Activated CD4-positive, alpha-beta T cell treated with anti-CD3 and anti-CD28 coated beads, Interleukin-10, Interleukin-2, amounts not matched to agents 100 ng/mL and 50 ng/mL, durations not matched to agents 16 hours and 8 hours (primary cell): ENCODE measurements around the gene ARPC5L.
A peak's percentile ranks its signal among the peaks of the same experiment; 100 is the strongest.
"Not testable (repeated sequence)": the region's sequence is repeated elsewhere in the genome, so short reads cannot be mapped to it uniquely, and the experiment has no call there.

Source experiments
- DNase-seq: peaks from one replicate; pipeline ENCODE4 v3.0.0-alpha.2; 2020

Gene ARPC5L

DNA sequence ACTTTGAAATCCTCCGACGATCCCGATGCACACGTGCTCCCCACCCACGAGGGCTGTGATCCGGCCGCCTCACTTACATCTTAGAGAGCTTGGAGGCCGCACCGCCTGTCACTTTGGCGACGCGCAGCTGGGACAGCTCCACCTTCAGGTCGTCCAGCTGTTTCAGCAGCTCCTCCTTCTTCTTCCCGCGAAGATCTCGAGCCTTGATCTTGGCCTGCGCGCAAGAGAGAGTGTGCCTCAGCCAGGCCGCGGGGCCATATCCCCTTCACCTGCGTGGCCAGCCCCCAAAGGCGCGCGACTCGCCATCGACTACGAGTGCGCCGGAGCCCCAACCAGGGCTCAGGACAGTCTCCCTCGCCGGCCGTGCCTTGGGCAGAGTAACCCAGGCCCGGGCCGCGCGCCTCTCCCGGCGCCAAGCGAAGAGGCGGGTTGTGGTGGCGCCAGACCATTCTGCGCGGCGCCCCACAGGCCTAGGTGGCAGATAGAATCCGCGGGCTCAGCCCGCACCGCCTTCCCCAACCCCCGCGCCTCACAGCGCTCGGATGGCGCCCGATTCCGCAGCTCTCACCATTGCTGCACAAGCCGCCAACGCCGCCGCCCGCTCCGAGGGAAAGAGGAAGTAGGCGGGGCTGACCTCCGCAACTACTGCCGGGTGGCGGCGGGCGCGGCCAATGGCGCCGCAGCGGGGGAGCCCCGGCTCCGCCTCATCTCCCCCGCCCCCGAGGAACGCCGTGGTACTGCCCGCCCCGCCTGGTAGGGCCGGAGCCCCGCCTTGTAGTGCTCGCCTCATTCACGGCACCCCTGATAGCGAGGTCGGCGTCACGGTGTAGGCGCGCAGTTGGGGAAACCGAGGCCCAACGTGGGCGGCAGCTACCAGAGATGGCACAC, at the start of gene ARPC5L, which contains the start of gene RPL35:
Gene ARPC5L, plus strand, starts transcription at position 789 of the 888 bp plus-strand sequence. CDS start 7,161 bp downstream, outside the sequence.
Gene RPL35, minus strand, starts transcription at position 616 of the 888 bp plus-strand sequence. Its CDS starts 45 bp downstream, at position 571.
- DNase-seq = peak; percentile 97

DNA sequence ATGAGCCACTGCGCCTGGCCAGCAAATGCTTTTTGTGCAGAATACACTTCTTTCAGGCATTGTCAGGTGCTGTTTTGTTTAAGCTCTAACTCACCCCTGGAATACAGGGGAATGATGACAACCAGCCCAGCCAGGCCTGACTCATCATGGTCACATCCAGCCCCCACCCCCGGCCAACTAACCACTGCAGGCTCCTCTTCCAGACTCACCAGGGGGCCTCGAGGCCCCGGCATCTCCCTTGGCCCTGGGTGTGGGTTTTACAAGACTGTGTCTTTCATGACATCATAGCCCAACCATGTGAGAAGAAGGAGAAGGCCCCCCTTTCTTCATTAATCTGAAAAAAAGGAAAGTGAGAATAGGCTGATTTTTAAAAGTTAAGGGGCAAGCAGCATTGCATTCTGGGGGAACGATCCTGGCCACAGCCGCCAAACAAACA, 49.5 kb upstream of the ARPC5L start:
- no peak for DNase-seq

DNA sequence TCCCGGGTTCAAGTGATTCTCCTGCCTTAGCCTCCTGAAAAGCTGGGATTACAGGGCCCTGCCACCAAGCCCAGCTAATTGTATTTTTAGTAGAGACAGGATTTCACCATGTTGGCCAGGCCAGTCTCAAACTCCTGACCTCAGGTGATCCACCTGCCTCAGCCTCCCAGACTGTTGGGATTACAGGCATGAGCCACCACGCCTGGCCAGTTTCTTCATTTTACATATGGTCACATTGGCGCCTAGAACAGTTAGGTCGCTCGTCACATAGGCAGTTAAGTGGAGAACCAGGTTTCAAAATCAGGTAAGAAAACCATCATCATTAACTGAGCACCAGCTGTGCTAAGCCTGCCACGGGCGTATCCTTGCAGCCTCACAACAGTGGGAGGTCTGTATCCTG, 48.9 kb upstream of the ARPC5L start:
- DNase-seq = no peak

DNA sequence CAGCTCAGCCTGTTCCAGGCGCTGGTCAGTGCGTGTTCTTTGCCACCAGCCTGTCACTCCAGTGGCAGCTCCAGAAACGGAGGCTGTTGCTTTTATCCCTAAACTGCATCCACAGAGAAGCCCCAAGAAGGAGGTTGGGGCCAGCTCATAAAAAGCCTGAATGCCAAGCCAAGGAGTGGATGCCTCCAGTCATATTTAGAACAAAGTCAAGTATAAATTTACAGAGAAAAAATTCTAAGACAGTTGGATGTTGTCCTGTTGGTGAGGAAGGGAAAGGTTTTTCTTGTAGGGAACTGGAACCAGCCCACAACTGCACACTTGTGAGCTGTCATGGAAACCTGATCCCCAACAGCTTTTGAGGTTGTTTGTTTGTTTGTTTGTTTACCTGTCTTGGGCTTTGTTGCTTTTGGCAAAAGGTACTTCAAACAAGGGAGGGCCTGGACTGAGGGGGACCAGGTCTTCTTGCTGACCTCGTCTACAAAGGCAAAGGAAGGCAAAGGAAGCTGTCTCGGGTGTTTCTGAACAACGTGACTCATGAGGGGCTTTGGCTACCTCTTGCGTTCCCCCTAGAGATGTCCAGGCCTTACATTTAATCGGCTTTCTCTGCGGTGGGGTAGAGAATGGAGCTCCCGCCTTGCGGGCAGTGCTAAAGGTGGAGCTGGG, 48.3 kb upstream of the ARPC5L start:
- no peak for DNase-seq

DNA sequence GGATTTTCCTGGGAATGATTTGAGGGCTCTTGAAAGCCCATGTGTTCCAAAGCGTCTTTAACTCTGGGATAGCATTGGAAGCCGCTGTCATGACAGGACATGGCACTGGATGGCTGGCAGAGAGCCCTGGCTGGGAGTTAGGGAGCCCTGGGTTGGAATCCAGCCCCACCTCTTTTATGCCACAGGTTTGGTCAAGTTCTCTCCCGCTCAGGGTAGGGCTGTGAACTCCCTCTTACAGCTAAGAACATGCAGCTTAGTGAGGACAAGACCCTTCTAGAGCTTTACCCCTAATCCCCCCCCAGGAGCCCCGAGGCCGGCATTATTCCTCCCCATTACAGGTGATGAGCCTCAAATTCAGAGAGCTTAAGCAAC, 47.8 kb upstream of the ARPC5L start:
- DNase-seq = no peak

DNA sequence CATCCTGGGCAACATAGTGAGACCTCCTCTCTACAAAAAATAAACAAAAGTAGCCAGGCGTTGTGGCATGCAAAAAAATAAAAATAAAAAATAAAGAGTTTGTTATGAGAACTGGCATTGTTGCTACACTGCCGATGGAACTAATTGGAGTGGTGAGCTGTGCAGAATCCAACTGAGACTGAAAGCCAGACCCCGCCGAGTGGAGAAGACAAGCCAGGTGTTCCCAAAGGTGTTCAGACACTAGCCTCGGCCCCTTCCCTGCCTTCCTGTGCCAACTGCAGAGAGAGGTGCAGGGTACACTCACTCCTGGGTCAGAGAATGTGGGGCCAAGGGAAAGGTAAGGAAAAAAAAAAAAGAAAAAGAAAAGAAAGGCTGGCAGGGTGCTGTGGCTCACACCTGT, 46.3 kb upstream of the ARPC5L start:
- DNase-seq = no peak

DNA sequence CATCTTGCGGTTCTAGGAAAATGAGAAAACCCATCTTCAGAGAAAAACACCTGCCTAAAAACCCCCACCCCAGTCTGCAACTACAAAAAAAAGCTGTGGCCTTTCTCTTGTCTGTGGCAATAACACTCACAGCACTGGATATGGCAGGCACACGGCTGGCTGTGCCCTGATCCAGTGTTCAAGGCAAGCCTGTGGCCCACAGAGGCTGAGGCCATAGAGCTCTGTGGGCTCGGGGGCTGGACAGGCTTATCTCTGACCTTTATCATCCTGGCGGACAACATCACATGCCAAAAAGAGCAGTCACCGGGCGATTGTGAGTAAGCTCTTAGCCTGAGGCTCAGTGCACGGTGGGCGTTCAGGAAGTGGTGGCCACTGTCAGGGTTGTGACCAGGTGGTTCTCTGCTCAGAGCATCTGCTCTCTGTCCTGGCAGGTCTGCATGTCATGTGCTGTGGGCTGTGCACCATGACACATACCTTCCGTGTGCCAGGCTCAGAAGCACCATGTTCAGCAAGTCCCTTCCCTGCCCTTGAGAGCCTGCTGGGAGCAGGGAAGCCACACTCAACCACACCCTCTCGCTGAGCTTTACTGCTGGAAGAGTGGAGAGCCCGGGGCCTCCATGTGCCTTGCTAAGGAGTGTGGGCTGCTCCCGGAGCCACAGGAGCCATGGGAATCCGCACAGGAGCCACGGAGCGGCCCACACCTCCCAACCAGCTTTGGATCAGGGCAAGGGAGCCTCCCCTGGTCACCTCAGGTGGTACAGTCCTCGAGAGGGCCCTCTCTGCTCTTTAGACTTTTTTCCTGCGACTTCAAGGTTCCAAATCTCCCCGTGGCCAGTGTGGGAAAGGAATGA, 43.3 kb upstream of the ARPC5L start:
- peak; percentile 13 for DNase-seq

DNA sequence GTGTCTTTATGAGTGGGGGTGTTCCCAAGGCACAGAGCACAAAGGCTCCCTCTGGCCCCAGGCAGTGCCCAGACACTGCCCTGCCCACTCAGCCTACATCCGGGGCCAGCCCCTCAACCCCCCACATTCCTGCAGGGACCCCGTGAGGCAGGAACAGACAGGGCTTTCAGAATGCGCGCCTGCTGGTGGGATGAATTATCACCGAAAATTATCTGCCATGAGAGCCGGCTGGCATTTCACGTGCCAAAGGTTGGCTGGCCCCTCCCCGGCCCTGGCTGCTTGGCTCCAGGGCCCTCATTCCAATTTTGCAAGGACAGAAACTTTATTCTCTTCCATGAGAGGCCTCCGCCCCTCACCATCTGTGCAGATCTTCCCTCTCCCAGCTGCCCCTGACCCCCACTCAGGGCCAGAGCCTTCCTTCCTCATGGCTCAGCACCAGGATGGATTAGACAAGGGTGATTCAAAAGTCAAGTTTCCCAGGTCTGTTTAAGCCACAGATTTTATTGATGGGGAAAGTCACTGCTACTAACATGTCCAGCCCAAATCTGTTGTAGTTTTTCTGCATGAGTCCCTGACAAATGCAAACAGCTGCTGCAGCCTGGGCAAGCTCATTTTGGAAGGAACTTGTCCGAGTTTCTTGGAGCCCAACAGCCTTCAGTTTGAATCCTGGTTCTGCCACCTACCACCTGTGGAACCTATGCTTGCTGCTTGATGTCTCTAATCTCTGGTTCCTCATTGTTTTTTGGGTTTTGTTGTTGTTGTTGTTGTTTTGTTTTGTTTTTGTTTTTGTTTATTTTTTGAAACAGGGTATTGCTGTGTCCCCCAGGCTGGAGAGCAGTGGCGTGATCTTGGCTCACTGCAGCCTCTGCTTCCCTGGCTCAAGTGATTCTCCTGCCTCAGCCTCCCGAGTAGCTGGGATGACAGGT, 41.0 kb upstream of the ARPC5L start:
- no peak for DNase-seq

DNA sequence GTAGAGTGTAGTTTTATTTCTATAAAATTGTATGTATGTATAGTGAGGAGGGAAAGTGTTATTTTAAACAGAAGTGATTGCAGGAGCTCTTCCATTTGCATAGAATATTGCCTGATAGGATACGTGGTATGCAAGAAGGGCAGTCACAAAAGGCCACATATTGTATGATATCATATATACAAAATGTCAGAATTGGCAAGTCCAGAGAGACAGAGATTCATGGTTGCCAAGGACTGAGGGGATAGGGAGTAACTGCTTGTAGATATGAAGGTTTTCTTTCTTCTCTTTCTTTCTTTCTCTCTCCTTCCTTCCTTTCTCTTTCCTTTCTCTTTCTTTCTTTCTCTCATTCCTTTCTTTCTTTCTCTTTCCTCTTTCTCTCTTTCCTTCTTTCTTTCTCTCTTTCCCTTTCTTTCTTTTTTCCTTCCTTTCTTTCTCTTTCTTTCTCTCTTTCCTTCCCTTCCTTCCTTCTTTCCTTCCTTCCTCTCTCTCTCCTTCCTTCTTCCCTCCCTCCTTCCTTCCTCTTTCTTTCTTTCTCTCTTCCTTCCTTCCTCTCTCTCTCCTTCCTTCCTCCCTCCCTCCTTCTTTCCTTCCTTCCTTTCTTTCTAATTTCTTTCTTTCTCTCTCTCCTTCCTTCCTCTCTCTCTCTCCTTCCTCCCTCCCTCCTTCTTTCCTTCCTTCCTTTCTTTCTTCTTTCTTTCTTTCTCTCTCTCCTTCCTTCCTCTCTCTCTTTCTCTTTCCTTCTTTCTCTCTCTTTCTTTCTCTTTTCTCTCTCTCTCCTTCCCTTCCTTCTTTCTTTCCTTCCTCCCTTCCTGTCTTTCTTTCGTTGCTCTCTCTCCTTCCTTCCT, 33.2 kb upstream of the ARPC5L start:
- DNase-seq = no peak

DNA sequence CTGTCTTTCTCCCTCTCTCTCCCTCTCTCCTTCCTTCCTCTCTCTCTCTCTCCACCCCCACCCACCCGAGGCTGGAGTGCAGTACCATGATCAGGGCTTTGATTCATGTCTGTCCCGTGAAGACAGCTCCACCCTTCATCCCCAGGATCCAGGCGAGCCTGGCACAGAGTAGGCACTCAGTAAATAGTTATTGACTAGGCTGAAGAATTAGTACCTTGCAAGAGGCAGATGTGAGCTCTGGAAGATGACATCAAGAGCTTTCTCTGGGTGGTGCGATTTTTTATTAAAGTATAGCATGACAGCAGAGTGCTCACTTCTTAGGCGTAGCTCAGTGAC, 32.6 kb upstream of the ARPC5L start:
- DNase-seq = no peak

DNA sequence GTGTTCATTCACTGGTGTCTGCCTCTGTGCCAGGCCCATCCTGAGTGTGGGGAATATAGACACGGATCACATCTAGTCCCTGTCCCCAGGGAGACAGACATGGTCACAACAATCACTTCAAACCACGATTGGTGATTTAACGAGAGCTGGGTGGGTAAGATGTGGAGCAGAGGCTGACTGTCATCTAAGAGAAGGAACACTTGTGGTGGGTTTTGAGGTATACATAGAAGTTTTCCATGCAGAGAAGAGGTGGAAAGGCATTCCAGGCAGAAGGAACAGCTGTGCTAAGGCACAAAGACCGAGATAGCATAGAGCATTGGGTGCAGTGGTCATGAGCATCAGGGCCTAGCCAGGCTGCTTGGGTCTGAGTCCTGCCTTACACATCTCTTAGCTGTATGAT, 31.3 kb upstream of the ARPC5L start:
- DNase-seq = no peak

DNA sequence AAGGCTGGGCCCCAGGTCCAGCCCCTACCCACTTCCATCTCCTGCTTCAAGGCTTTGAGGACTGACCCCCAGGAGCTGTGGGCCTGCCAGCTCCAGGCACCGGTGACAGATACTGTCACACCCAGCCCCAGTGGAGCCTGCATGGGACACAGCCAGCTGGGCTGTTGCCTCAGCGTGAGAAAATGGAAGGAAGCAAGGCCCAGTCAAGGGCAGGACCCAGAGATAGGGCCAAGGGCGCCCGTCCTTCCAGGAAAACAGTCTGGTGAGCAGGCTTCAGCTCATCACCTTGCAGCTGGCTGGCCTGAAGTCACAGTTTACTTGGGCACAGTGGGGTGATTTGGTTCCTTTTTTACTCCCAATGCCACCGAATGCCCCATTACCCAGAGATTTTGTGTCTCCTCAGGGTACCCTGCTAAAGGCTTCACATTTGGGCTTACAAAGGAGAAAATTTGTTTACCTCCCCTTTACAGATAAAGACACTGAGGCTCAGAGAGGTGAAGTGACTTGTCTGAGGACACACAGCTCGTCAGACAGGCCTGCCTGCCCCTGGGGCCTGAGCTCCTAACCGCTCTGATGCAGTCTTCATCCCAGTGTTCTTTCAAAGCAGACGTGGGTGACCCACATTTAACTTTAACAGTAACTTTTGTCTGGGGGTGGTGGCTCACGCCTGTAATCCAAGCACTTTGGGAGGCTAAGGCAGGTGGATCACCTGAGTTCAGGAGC, 30.1 kb upstream of the ARPC5L start:
- DNase-seq = no peak

DNA sequence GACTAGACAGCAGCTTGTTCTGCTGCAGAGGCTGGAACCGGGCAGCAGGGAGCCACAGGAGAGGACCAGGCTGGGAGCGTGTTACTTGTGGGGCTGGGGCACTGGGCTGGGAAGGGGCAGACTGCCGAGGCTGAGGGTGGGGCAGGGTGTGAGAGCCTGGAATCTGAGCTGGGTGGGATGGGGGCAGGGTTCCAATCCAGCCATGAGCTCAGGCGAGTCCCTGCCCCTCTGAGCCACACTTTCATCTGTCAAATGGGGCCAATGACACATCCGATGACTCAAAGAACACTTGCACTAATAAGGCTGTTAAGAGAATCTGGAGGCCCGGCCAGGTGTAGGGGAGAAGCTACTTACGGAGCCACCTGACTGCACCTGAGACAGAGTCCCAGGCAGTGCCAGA, 27.3 kb upstream of the ARPC5L start:
- no peak for DNase-seq

DNA sequence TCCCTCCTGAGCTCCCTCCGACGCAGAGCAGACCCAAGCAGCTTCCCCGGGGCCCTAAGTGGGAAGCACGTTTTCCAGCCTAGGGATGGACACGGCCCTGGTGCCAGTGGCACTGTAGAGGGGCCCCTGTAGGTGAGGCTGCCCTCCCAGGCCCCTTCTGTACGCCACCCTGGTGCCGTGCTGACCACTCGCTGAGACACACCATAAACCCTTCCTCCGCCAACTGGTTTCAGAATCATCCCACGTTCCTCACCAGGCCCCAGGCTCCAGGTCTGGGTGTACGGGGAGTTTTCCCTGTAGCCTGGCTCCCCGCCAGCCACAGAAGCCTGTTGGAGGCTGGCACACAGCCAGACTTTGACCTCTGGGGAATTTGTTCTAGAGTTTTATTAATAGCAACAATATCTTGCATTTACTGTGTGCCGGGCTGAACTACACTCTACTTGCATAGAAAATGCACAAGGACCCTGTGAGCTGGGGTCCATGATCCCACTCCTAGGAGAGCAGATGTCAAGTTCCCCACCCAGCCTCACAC, 26.8 kb upstream of the ARPC5L start:
- DNase-seq = no peak

DNA sequence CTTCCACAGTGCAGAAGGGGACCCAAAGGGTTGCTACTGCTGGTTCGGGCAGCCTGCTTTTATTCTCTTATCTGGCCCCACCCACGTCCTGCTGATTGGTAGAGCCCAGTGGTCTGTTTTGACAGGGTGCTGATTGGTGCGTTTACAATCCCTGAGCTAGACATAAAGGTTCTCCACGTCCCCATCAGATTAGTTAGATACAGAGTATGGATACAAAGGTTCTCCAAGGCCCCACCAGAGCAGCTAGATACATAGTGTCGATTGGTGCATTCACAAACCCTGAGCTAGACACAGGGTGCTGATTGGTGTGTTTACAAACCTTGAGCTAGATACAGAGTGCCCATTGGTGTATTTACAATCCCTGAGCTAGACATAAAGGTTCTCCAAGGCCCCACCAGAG, 23.8 kb upstream of the ARPC5L start:
- DNase-seq = not testable (repeated sequence)

DNA sequence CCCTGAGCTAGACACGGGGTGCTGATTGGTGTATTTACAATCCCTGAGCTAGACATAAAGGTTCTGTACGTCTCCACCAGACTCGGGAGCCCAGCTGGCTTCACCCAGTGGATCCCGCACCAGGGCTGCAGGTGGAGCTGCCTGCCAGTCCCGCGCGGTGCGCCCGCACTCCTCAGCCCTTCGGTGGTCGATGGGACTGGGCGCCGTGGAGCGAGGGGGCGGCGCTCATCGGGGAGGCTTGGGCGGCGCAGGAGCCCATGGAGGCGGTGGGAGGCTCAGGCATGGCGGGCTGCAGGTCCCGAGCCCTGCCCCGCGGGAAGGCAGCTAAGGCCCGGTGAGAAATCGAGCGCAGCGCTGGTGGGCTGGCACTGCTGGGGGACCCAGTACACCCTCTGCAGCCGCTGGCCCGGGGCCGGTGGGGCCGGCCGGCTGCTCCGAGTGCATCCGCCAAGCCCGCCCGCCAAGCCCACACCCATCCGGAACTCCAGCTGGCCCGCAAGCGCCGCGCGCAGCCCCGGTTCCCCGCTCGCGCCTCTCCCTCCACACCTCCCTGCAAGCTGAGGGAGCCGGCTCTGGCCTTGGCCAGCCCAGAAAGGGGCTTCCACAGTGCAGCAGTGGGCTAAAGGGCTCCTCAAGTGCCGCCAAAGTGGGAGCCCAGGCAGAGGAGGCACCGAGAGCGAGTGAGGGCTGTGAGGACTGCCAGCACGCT, 23.2 kb upstream of the ARPC5L start:
- not testable (repeated sequence) for DNase-seq

DNA sequence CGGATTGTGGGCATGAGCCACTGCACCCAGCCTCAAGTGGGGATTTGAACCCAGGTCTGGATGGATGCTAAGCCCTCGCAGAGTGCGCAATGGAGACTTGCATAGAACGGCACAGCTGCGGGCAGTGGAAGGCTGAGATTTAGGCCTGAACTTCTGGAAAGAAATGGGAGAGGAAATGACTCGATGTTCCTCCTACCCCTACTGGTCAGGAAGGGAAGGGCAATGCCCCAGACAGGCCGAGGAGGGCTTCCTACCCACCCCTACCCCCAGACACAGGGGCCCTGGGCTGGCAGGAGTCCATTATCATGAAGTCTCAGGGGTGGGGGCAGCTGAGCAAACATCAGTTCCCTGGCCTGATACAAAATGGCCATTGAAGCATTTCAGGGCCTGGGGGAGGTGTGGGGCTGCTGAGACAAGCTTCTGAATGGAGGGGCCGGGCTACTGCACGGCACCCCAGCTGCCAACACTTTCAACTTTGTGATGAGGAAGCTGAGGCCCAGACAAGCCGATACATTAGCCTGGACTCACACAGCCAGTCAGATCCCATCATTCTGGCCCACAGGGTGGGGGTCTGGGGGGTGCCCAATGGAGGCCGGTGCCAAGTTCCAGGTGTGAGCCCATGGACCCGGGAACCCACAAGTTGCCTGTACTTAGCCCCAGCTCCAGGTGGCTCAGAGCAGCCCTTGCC, 22.2 kb upstream of the ARPC5L start:
- DNase-seq = no peak

DNA sequence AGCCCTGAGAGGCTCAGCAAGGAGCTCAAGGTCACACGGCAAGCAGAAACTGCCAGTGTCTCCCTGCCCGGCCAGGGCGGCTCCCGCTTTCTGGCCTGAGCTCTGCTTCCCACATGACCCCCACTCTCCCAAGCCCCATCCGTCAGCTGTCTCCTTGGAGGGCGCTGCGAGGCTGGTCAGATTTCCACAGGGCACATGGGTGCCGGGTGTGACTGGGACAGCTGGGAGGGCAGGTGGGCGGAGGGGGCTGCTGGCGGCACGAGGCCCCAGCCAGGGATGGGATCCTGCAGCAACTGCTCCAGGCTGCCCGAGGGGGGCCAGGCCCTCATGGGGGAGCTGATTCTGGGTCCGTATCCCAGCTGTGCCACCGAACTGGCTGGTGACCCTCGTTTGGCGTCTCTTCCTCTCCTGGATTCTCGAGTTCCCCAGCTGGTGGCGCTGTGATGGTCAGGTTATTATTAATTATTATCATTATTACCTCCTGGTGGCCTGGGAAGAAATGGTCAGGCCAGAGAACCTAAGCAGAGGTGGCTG, 21.6 kb upstream of the ARPC5L start:
- no peak for DNase-seq
